Measurements from ENCODE around the gene FSCN2. TPM values are rescaled to one million over a fixed set of nuclear protein-coding genes. Genes with fewer than 3 reads are reported as not detected.

FSCN2 gene
- total and polyA plus RNA-seq, 2 of the 4 experiments (the other 2 are of a cell fraction) = 0.18 to 0.84 TPM

GRCh38 chr17:81515530-81516041, 12.6 kb upstream of the FSCN2 start:
- intact Hi-C loops (cut with micrococcal nuclease) = no loop called here
- 65% methylated on average over 8 of the region's 19 CpGs; no CpG with 5 or more reads in 1 of the 2 experiments for WGBS, 2 experiments (ENCODE audit: extremely low coverage in 2 of 2, insufficient read length in 1 of 2)
- no TSS peak for BruUV-seq (replicated peaks)

More at GRCh38 chr17:81515530-81516041, 12.6 kb upstream of the FSCN2 start:
- peak overlapping the region; percentile 87 for H3K4me3 ChIP-seq (ENCODE audit: insufficient read depth, low read depth, low read length)
- no peaks in the 10 kb centered on the region for H3K9me3 ChIP-seq (ENCODE audit: control insufficient read depth, insufficient read depth, low read length)
- peak overlapping the region; percentile 99 for H3K9ac ChIP-seq (ENCODE audit: low read depth, low read length)
- peak overlapping the region; percentile 91 for H3K18ac ChIP-seq (ENCODE audit: low read depth, low read length)
- peak overlapping the region; percentile 91 to 99 for H4K8ac ChIP-seq (ENCODE audit: low read depth in 2 of 2, low read length in 2 of 2)
- no peak for DNase-seq
- peaks cover 34% of the 10 kb centered on the region for H3K4me1 ChIP-seq (ENCODE audit: control insufficient read depth, insufficient read depth, low read length)
- H3K4me2 ChIP-seq (ENCODE audit: low read depth, low read length) = peak overlapping the region; percentile 95
- in situ Hi-C loops (cut with MboI; ENCODE audit: low sequenced_read_pairs) = no loop called here
- peak overlapping the region; percentile 93 for H3K14ac ChIP-seq (replicated peaks; ENCODE audit: low read depth, low read length)
- dilution Hi-C loops (cut with HindIII; ENCODE audit: low sequenced_read_pairs, unreplicated experiment) = no loop called here
- no peak overlapping the region for H2BK20ac ChIP-seq (ENCODE audit: low read depth, low read length)
- POLR2A ChIA-PET (ENCODE audit: unreplicated experiment) = interaction anchor here (0.6 to 1.2 kb wide), 3 partner anchors 37 to 69 kb away, joined by 3 read pairs; partner anchors contain the start of gene FAAP100
- H2BK15ac ChIP-seq (ENCODE audit: low read depth, low read length) = peak overlapping the region; percentile 72; the same call in 1 of the 3 replicates
- peak overlapping the region; percentile 97 for H2BK5ac ChIP-seq (ENCODE audit: low read depth, low read length, poor library complexity, severe bottlenecking)
- CTCF ChIA-PET = no interaction called here
- H3K27me3 ChIP-seq (ENCODE audit: control insufficient read depth, insufficient read depth, low read length) = no peaks in the 10 kb centered on the region
- peaks cover 6 to 57% of the 10 kb centered on the region in 2 experiments; a peak in 3 of 4 replicates for H3K79me1 ChIP-seq (ENCODE audit: low read depth in 1 of 2, low read length in 2 of 2)
- no peak for ATAC-seq (ENCODE audit: low read depth)
- H3K23ac ChIP-seq (ENCODE audit: low read depth, low read length) = peak overlapping the region; percentile 97
- H2AK5ac ChIP-seq (ENCODE audit: low read depth, low read length) = peak overlapping the region; percentile 99
- peak overlapping the region; percentile 86 for H3K4ac ChIP-seq (ENCODE audit: low read depth, low read length)
- peak overlapping the region; percentile 85; the same call in 1 of the 2 replicates for H2BK120ac ChIP-seq (ENCODE audit: low read depth, low read length)
- H2AK9ac ChIP-seq (replicated peaks; ENCODE audit: low read depth, low read length, poor library complexity) = peak overlapping the region; percentile 99
- peak overlapping the region; percentile 91 for H4K5ac ChIP-seq (ENCODE audit: low read depth, low read length)
- no peaks in the 10 kb centered on the region for H3K9me1 ChIP-seq (ENCODE audit: insufficient read depth, low read length)
- peak overlapping the region; percentile 54 for H2AFZ ChIP-seq (replicated peaks; ENCODE audit: low read length, poor library complexity)
- TF ChIP-seq MAZ (IDR thresholded peaks at IDR 0.05; ENCODE audit: borderline replicate concordance, low read depth, low read length) = no peak
- TF ChIP-seq FOS (IDR thresholded peaks at IDR 0.05; ENCODE audit: low read depth, low read length) = no peak
- TF ChIP-seq POLR2A (IDR thresholded peaks at IDR 0.05; ENCODE audit: low read depth, low read length) = no peak
- no peak for TF ChIP-seq RFX5 (IDR thresholded peaks at IDR 0.05; ENCODE audit: low read depth, low read length)
- no peak for TF ChIP-seq MXI1 (IDR thresholded peaks at IDR 0.05; ENCODE audit: borderline replicate concordance, low read depth, low read length)
- TF ChIP-seq RCOR1 (IDR thresholded peaks at IDR 0.05; ENCODE audit: insufficient replicate concordance, low read length) = no peak
- no peak for TF ChIP-seq USF2 (IDR thresholded peaks at IDR 0.05; ENCODE audit: low read depth, low read length)
- no peak for TF ChIP-seq CEBPB (IDR thresholded peaks at IDR 0.05; ENCODE audit: low read depth, low read length)
- no peak for TF ChIP-seq RAD21 (IDR thresholded peaks at IDR 0.05; ENCODE audit: low read length)
- no peak for TF ChIP-seq MAFK (IDR thresholded peaks at IDR 0.05; ENCODE audit: low read depth, low read length)
- TF ChIP-seq CTCF (conservative IDR thresholded peaks at IDR 0.05; ENCODE audit: low read depth, low read length) = no peak
- TF ChIP-seq SMC3 (IDR thresholded peaks at IDR 0.05; ENCODE audit: low read depth, low read length) = no peak
- TF ChIP-seq NFE2L2 (IDR thresholded peaks at IDR 0.05; ENCODE audit: low read depth, low read length) = no peak
- no peak for TF ChIP-seq CHD1 (IDR thresholded peaks at IDR 0.05; ENCODE audit: low read depth, low read length)
- TF ChIP-seq, protein P1, sequence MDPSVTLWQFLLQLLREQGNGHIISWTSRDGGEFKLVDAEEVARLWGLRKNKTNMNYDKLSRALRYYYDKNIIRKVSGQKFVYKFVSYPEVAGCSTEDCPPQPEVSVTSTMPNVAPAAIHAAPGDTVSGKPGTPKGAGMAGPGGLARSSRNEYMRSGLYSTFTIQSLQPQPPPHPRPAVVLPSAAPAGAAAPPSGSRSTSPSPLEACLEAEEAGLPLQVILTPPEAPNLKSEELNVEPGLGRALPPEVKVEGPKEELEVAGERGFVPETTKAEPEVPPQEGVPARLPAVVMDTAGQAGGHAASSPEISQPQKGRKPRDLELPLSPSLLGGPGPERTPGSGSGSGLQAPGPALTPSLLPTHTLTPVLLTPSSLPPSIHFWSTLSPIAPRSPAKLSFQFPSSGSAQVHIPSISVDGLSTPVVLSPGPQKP (IDR thresholded peaks at IDR 0.05; ENCODE audit: borderline replicate concordance, low read depth, low read length) = no peak
- TF ChIP-seq BHLHE40 (IDR thresholded peaks at IDR 0.05; ENCODE audit: low read depth, low read length) = no peak
- peak overlapping the region; percentile 99 for H3K27ac ChIP-seq (ENCODE audit: insufficient read depth, low read length)
- H4K91ac ChIP-seq (ENCODE audit: insufficient read depth, low read depth, low read length) = peak overlapping the region; percentile 91
- H3K36me3 ChIP-seq (ENCODE audit: control insufficient read depth, insufficient read depth, low read length) = peaks cover 17% of the 10 kb centered on the region
- H3K56ac ChIP-seq (ENCODE audit: extremely low read depth, insufficient read depth, low read length) = peak overlapping the region; percentile 98
- peaks cover 58% of the 10 kb centered on the region for H4K20me1 ChIP-seq (ENCODE audit: insufficient read depth, low read length)

Data from IMR-90 (cell line).